Measurements from ENCODE around the gene TPI1.

The TPI1 gene

DNA sequence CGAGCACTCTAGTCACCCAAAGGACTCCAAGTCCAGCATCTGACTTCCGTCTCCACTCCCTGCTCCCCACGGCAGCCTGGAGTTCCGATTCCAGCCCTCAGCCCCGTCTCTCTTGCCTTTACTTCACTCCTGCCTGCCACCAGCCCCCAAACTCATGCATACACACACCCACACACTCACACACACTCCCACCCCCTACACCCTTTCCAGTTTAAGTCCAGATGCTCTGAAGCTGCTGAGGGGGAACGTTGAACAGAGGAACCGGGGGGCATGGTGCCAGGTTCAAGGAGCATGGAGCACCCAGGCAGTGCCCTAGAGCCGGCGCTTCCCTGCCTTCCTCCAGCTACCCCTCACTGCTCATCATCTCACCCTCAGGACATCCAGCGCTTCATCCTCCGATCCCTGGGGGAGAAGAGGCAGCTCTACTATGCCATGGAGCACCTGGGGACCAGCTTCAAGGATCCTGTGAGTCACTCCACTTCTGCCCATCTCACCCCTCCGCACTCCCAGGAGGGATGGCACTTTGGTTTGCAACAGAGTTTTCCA, 35.8 kb upstream of the TPI1 start:
- TF ChIP-seq POLR2A (IDR thresholded peaks at IDR 0.05; ENCODE audit: extremely low read depth, insufficient read length) (no peak), MYC (IDR thresholded peaks at IDR 0.05; ENCODE audit: low read depth, low read length) (no peak)
- TF ChIP-seq, protein P1, sequence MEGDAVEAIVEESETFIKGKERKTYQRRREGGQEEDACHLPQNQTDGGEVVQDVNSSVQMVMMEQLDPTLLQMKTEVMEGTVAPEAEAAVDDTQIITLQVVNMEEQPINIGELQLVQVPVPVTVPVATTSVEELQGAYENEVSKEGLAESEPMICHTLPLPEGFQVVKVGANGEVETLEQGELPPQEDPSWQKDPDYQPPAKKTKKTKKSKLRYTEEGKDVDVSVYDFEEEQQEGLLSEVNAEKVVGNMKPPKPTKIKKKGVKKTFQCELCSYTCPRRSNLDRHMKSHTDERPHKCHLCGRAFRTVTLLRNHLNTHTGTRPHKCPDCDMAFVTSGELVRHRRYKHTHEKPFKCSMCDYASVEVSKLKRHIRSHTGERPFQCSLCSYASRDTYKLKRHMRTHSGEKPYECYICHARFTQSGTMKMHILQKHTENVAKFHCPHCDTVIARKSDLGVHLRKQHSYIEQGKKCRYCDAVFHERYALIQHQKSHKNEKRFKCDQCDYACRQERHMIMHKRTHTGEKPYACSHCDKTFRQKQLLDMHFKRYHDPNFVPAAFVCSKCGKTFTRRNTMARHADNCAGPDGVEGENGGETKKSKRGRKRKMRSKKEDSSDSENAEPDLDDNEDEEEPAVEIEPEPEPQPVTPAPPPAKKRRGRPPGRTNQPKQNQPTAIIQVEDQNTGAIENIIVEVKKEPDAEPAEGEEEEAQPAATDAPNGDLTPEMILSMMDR (IDR thresholded peaks at IDR 0.05; ENCODE audit: low read depth, low read length) = no peak
- TF ChIP-seq, protein P2, sequence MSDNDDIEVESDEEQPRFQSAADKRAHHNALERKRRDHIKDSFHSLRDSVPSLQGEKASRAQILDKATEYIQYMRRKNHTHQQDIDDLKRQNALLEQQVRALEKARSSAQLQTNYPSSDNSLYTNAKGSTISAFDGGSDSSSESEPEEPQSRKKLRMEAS (IDR thresholded peaks at IDR 0.05; ENCODE audit: low read depth, low read length) = no peak
- no peak for DNase-seq (ENCODE audit: low read depth)

DNA sequence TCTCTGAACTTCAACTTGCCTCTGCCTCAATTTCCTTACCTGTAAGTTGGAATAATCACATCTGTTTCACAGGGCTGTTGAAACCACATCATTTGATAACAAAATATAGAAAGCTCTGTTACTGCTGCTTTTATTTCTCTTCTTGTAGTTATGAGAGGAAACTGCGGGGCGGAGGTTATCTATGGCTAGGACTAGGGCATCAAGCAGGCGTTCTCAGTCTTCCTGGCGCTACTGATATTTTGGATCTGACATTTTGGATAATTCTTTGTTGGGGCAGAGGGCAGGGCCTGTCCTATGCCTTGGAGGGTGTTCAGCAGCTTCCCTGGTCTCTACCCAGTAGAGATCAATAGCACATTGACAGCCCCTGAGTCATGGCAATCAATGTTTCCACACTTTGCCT, 35.2 kb upstream of the TPI1 start:
- TF ChIP-seq, protein P2 (IDR thresholded peaks at IDR 0.05; ENCODE audit: low read depth, low read length) = no peak
- no peak for TF ChIP-seq POLR2A (IDR thresholded peaks at IDR 0.05; ENCODE audit: extremely low read depth, insufficient read length)
- TF ChIP-seq, protein P1 (IDR thresholded peaks at IDR 0.05; ENCODE audit: low read depth, low read length) = no peak
- TF ChIP-seq MYC (IDR thresholded peaks at IDR 0.05; ENCODE audit: low read depth, low read length) = no peak
- no peak for DNase-seq (ENCODE audit: low read depth)
- H3K4me3 ChIP-seq (ENCODE audit: low read depth, low read length) = no peak overlapping the region

More for the DNA sequence above, 35.8 kb upstream of the TPI1 start:
- no peak overlapping the region for H3K4me3 ChIP-seq (ENCODE audit: low read depth, low read length)

DNA sequence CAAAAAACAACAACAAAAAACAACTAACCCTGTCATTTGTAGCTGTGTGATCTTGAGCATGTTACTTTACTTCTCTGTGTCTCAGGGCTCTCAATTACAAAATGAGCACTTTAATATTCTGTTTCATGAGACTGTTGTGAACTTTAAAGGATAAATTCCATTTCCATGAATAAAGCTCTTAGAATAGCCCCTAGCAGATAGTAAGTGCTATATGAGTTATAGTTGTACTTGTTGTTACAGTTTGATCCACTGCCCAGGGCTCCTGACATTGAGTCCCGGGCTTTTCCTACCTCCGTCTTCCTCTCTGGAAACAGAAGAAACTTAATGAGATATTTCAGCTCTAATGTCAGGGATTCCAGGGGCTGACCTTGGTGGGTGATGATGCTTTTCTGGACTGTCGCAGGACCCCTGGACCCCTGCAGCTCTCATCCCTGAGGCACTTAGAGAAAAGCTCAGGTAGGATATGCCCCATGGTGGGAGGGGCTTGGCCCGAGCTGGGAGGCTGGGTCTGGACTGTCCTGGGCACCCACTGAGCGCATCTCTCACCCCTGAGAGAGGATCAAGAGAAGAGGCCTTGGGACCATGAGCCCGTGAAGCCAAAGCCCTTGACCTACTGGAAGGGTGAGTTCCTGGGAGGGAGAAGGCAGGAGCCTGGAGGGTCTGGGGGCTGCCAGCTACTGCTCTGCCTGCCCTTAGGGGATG, 34.0 kb upstream of the TPI1 start:
- TF ChIP-seq, protein P1 (IDR thresholded peaks at IDR 0.05; ENCODE audit: low read depth, low read length) = no peak
- TF ChIP-seq, protein P2 (IDR thresholded peaks at IDR 0.05; ENCODE audit: low read depth, low read length) = no peak
- no peak overlapping the region for H3K4me3 ChIP-seq (ENCODE audit: low read depth, low read length)
- no peak for DNase-seq (ENCODE audit: low read depth)

DNA sequence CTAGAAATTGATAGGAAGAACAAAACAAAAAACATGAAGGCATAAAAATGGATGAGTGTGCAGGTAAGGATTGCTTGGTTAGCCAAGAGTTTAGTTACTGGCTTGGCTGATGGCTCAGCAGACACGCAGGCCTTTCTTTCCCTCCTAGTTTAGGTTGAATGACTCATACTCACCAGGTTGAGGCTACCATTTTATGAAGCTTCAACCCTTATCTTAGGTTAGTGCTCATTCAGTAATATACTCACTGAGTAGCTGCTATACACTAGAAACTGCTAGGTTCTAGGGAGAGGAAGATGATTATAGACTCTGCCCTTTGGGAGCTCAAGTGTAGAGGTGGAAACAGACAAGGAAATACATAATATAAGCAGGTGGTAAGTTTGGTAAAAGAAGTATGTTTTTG, 33.1 kb upstream of the TPI1 start:
- no peak overlapping the region for H3K4me3 ChIP-seq (ENCODE audit: low read depth, low read length)
- no peak for DNase-seq (ENCODE audit: low read depth)
- TF ChIP-seq MYC (IDR thresholded peaks at IDR 0.05; ENCODE audit: low read depth, low read length) (no peak), POLR2A (IDR thresholded peaks at IDR 0.05; ENCODE audit: extremely low read depth, insufficient read length) (no peak)
- TF ChIP-seq, protein P2 (IDR thresholded peaks at IDR 0.05; ENCODE audit: low read depth, low read length) = no peak
- TF ChIP-seq, protein P1 (IDR thresholded peaks at IDR 0.05; ENCODE audit: low read depth, low read length) = no peak

DNA sequence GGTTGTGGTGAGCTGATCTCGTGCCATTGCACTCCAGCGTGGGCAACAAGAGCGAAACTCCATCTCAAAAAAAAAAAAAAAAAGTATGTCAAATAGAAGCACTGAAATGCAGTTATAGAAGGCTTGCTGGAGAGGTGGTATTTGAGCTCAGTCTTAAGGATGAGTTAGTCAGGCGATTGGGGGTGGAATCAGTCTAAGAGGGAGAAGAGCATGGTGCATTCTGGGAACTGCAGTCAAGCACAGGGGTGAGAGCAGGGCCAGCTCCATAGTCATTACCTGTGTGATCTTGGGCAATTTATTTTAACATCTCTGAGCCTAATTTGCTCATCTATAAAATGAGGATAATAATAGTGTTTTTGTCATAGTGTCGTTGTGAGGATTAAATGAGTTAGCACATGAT, 32.5 kb upstream of the TPI1 start:
- H3K4me3 ChIP-seq (ENCODE audit: low read depth, low read length) = no peak overlapping the region
- TF ChIP-seq, protein P2 (IDR thresholded peaks at IDR 0.05; ENCODE audit: low read depth, low read length) = no peak
- TF ChIP-seq POLR2A (IDR thresholded peaks at IDR 0.05; ENCODE audit: extremely low read depth, insufficient read length) = no peak
- TF ChIP-seq MYC (IDR thresholded peaks at IDR 0.05; ENCODE audit: low read depth, low read length) = no peak
- TF ChIP-seq, protein P1 (IDR thresholded peaks at IDR 0.05; ENCODE audit: low read depth, low read length) = no peak
- DNase-seq (ENCODE audit: low read depth) = no peak
